ENCODE results near the gene VAPB.

The VAPB gene

GRCh38 chr20:58461104-58461503 lies 72.1 kb downstream of the VAPB start:
- DNase-seq (ENCODE audit: low spot score) (no peak), FAIRE-seq (no peak)

GRCh38 chr20:58461899-58462298 lies 72.9 kb downstream of the VAPB start:
- DNase-seq (ENCODE audit: low spot score) (peak; percentile 61), FAIRE-seq (no peak)

GRCh38 chr20:58463256-58463655 lies 74.2 kb downstream of the VAPB start:
- FAIRE-seq: no peak
- no peak for DNase-seq (ENCODE audit: low spot score)

DNA sequence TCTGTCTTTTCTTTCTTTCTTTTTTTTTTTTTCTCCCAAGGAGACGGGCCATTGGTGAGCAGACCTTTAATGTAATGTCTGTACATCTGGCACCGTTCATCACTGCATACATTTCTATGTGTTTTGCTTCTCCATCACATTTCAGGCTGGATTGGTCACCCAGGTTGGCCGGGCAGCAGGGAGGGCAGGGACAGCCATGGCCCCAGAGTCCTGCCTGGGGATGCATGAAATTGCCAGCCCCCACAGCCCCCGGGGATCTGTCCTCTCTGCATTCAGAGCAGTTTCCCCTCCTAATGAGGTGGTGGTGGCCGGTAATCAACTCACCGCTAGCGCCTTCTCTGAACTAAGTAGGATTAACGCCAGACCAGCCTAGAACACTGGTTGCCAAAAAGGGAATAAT lies 75.8 kb downstream of the VAPB start:
- no peak for DNase-seq (ENCODE audit: low spot score)
- no peak for FAIRE-seq

GRCh38 chr20:58466095-58466708 lies 77.2 kb downstream of the VAPB start:
- FAIRE-seq (no peak), DNase-seq (ENCODE audit: low spot score) (no peak)

DNA sequence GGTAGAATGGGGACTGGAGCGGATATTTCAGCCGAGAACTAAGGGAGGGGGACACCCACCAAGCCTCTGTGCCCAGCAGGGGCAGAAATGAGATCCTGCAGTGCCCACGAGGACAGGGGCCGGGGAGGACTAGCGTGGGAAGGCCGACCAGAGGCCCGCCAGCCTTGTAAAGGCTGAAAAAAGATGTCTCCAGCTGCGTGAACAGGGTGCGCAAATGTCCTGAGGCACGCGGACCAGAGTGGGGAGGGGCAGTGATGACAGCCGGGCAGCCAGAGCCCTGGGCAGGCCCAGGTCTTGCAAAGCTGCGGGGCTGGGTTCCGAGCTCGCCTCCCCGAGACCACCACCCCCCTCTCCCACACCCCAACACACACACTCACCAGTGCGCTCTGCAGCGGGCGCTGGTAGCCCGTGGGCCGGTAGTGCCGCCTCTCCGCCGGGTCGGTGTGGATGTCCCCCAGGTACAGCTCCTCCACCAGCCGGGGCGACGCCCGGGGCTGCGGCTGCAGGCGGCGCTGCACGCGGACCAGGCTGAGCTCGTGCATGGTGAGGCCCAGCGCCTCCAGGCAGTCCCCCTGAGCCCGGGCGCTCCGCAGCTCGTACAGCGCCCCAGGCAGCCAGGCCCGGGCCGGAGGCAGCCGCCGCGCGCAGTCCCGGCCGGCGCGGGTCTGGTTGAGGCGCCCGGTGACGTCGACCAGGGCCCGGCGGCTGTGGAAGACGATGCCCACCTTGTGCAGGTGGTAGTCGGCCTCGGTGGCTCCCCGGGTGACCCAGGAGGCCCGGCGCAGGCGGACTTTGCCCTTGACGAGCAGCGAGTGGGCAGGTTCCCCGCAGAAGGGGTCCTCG lies 77.9 kb downstream of the VAPB start:
- no peak for FAIRE-seq
- DNase-seq (ENCODE audit: low spot score): no peak

- DNase-seq (ENCODE audit: low spot score) (no peak), FAIRE-seq (peak; percentile 9)
These were observed 78.8 kb downstream of the VAPB start for GRCh38 chr20:58467572-58468527.

GRCh38 chr20:58469616-58470015 lies 80.6 kb downstream of the VAPB start:
- FAIRE-seq: no peak

DNA sequence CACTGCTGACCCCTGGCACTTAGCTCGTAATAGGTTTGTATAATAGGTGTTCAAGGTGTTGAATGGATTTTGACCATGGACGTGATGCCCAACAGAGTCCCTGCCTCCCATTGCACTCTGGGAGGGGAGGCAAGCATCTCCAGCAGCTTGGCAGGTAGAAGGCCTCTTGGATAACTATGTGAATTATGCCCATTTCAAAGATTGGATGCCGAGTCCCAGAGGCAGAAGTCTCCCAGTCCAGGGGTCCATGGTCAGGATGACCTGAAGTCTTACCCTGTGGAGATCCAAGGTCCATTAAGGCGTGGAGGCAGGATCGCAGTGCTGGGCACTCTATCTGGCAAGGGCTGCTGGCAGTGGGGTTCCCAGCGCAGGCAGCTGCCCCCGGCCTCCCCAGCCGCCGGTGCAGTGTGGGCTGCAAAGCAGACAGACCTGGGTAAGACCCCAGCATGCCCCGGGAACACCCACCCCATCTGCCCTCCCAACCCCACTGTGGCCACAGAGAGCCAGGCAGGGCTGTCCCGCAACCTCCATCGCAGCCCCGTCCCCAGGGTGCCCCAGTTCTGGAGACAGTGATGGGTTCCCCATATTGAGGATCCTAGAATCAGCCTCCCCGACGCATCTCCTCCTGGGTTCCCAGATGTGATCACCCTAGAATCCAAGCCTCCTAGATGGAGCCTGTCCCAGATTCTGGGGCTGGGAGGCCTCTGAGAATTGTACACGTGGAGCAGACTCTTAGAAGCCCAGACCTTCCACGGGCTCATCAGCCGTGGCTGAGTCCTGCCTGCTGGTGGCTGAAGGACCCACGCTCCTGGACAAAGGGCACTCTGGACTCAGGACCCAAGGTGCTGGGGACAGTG lies 81.5 kb downstream of the VAPB start:
- DNase-seq (ENCODE audit: low spot score) (no peak), FAIRE-seq (no peak)

More at GRCh38 chr20:58469616-58470015, 80.6 kb downstream of the VAPB start:
- DNase-seq (ENCODE audit: low spot score): no peak

- DNase-seq (ENCODE audit: low spot score) (no peak), FAIRE-seq (no peak)
These were observed 82.5 kb downstream of the VAPB start for GRCh38 chr20:58471193-58472164.

GRCh38 chr20:58472273-58473018 lies 83.4 kb downstream of the VAPB start:
- no peak for FAIRE-seq
- DNase-seq (ENCODE audit: low spot score): no peak

- FAIRE-seq: peak; percentile 52
- no peak for DNase-seq (ENCODE audit: low spot score)
These were observed 84.7 kb downstream of the VAPB start for GRCh38 chr20:58473453-58474425.

DNA sequence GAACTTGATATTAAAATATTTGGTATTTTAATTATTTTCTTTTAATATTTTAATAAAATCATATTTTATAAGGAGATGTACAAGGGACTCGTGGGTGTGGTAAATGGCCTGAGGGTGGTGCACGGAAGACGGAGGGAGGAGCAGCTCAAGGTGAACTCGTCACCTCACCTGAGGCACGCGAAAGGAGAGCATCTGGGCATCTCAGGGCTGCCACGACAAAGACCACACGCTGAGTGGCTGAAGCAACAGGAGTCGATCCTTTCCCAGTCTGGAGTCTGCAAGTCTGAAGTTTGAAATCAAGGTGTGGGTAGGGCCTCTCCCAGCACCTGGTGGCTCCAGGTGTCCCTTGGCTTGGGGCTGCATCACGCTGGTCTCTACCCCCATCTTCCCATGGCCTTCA lies 86.4 kb downstream of the VAPB start:
- FAIRE-seq: no peak

GRCh38 chr20:58478141-58478805 lies 89.2 kb downstream of the VAPB start:
- no peak for FAIRE-seq
- DNase-seq (ENCODE audit: low spot score): peak; percentile 50

More for the DNA sequence above, 86.4 kb downstream of the VAPB start:
- no peak for DNase-seq (ENCODE audit: low spot score)

- no peak for DNase-seq (ENCODE audit: low spot score)
- no peak for FAIRE-seq
These were observed 90.9 kb downstream of the VAPB start for GRCh38 chr20:58479726-58480440.

- DNase-seq (ENCODE audit: low spot score) (no peak), FAIRE-seq (no peak)
These were observed 91.7 kb downstream of the VAPB start for GRCh38 chr20:58480551-58481336.
